ENCODE data around the gene NCS1.

Gene NCS1

DNA sequence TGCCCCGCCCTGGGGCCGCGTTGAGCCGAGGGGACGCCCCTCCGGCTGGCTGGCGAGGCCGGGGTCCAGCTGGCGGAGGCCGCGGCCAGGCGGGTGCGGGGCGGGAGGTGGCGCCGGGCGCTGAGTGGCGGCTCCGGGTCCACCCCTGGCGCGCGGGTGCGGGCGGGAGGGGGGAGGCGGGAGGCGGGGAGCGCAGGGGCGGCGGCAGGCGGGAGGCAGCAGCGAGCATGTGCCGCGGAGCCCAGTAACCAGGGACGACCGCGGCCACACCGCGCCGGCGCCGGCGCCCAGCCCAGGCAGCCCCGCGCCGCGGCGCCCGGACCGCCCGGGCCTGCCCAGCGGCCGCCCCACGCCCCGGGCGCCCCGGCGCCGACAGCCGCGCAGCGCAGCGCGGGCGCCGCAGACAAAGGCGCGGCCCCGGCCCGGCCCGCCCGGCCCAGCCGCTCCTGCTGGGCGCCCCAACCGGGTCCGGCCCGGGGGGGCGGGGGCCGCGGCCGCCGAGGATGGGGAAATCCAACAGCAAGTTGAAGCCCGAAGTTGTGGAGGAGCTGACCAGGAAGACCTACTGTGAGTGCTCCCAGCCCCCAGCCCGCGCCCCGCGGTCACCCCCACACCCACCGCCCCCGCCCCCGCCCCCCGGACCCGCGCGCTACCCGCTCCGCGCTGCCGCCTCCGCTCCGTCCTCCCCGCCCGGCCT lies at the start of gene NCS1:
Gene NCS1 (plus strand): TSS at position 244 of the 697 bp plus-strand sequence. CDS start 260 bp downstream, at position 504.
- peak; percentile 67 for DNase-seq

DNA sequence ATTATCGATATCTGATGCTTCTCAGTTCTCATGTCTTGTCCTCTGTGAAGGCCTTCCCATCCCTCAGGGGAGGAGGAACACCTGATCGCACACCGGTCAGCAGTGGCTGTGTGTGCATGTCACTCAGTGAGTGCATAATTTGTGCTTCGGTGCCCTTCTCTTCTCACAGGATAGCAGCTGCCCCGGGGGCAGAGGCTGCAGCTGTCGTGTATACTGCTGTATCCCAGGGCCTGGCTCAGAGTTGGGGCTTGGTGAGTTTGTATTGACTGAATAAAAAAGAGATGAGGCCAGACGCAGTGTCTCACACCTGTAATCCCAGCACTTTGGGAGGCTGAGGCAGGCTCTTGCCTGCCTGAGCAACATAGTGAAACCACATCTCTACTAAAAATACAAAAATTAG lies 49.7 kb upstream of the NCS1 start:
- no peak for DNase-seq

- no peak for DNase-seq
Observed at GRCh38 chr9:130124085-130124860, 47.9 kb upstream of the NCS1 start.

GRCh38 chr9:130126721-130127433 lies 45.3 kb upstream of the NCS1 start:
- DNase-seq, result no peak

DNA sequence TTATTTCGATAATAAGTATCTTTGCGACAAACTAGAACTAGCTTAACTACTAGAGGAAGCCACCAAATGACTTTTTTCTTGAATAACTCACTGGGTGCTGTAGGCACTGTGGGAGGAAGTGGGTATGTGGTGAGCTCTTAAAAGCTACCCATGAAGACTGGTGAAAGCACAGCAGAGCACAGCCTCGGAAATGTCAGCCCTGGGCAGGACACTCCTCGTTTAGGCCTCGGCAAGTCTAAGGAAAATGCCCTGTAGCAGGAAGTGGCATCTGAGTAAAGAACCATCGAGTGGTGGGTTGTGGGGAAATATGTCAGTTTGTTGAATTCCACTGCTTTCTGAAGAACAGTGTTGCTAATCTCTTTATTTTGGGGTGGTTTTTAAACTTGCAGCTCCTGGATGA lies 44.0 kb upstream of the NCS1 start:
- no peak for DNase-seq

DNA sequence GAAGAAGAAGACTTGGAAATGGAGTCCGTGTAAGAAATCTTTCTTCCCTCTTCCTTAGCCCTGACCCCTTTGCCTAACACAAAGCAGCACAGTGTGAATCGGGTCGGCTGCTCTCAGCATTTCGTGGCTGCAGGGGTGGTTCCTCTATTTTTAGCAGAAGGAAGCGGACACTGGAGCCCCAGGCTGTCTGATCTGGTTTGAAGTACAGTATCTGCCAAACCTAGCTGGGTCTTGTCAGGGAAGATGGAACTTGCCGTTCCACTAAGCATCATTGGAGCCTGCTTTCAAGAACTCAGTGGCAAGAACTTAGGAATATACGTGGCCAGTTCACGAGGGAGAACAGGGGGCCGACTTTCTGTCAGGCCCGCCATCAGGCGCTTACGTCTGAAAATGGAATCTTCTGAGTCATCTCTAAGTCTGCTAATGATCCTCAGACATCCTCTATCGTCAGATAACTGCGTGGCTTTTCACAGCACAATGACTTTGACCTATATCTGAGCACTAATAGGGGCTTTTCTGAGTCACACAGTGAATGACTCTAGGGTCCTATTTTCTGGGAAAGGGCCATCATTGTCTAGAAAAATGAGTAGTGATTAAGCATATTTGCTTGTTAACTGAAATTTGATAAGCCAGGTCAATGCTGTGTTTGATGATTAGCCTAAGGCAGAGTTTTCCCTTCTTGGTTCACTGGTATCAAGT lies 43.3 kb upstream of the NCS1 start:
- DNase-seq, result peak; percentile 88

DNA sequence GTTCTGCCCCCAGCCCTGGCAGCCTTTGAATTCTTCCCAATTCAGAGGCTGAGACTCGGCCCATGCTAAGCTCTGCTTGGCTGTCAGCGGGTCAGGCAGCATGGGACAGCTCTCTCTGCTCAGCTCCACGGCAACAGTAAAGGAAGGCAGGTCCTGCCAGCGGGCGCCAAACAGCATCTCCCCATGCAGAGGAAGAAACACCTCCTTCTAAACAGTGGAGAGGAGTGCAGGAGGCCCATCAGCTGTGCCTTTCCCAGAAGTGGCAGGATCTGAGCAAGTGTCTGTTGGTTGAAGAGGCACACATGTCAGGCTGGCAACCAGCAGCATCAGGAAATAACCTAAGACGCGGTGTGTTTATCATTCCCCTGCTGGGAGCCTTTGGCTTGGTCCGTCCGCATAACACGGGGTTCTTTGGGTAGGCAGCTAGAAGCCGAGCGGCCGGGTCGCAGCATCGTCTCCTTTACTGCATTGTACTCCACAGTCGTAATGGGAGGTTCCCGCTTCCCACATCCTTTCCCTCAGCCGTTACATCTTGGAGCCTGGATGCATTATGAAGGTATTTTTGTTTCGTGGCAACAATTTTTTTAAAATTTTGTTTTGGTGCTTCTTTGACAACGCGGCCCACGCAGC lies 42.7 kb upstream of the NCS1 start:
- no peak for DNase-seq

GRCh38 chr9:130132746-130133145 lies 39.5 kb upstream of the NCS1 start:
- DNase-seq, result no peak

- DNase-seq, result no peak
Observed at GRCh38 chr9:130137081-130137640, 35.0 kb upstream of the NCS1 start.

GRCh38 chr9:130137641-130138081 lies 34.5 kb upstream of the NCS1 start:
- DNase-seq, result no peak

DNA sequence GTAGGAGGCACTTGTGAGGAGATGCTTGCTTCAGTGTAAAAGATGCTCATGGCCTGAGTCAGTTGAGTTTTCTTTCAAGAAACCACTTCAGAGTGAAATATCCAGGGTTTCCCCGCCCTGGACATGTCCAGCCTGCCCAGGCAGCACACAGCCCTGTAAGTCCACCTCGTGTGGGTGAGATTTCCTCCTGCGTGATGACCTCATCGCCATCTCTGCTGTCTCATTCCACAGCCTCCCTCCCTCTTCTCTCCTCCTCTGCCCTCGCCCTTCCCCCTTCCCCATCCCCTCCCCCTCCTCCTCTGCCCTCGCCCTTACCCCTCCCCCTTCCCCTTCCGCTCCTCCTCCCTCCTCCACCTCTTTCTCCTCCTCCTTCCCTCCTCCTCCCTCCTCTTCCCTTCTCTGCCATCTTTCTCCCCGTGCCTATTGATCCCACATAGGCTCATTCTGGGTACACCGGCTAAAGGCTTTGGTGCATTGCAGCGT lies 34.0 kb upstream of the NCS1 start:
- DNase-seq, result peak; percentile 94

- peak; percentile 98 for DNase-seq
Observed at GRCh38 chr9:130138791-130139190, 33.4 kb upstream of the NCS1 start.

- DNase-seq, result no peak
Observed at GRCh38 chr9:130139251-130139650, 33.0 kb upstream of the NCS1 start.

- no peak for DNase-seq
Observed at GRCh38 chr9:130140706-130141105, 31.5 kb upstream of the NCS1 start.

DNA sequence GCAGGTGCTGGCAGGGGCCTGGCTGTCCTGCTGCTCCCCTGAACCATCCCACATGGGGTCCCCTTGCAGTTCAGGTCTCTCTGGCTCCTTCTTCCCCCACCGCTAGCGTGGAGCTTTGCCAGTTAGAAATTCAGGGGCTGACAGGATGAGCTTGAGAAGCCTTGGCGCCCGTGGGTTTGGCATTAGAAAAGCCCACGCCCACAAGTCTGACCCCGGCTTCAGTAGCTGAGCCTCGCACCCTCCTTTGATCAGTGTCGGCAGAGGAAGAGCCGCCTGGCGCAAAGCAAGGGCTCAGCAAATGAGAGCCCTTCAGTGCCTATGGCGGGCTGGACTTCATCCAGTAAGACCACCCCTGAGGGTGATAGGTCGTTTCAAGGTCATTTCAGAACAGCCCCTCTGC lies 30.1 kb upstream of the NCS1 start:
- DNase-seq, result no peak

DNA sequence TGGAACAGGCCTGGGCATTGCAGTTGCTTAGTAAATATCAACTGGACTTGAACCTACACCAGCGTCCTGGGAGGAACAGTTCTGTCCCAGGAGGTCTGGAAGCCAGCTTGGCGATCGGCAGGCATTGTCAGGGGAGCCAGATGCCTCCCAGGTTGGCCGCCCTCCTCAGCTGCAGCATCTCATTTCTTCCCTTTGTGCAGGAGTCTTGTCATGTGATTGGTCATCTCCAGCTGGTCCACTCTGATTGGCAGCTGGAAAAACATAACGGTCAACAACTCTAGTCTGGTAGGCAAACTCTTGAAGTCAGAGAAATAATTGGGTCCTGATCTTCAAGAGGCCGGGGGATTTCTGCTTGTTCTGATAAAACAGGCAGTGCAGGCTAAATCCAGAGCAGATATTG lies 29.6 kb upstream of the NCS1 start:
- DNase-seq, result no peak

DNA sequence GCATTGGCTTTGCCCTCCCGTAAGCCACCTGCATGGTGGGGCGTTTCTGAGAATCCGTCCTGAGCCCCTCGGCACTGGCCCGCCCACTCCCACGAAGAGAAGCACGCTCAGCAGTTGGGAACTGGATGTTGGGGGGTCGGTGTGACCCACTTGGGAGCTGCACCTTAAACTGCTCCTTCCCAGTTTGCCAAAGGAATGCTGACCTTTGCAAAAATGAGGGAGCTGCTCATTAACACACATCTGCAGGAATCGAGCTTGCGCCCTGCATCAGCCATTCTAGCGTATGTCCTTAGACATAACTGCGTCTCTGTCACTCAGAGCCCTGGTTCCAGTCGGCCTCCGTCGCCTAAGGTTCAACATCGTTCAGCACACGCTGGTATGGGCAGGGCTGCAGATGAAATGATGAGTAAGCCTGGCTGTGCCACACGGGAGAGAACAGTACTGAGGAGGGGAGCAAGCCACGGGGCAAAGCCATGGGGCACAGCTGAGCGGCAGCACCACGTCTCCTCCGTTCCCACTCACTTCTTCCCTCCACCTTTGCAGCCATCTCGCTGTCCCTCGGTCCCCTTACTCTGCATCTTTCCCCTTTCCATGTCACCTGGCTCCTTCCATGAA lies 28.8 kb upstream of the NCS1 start:
- DNase-seq, result no peak

DNA sequence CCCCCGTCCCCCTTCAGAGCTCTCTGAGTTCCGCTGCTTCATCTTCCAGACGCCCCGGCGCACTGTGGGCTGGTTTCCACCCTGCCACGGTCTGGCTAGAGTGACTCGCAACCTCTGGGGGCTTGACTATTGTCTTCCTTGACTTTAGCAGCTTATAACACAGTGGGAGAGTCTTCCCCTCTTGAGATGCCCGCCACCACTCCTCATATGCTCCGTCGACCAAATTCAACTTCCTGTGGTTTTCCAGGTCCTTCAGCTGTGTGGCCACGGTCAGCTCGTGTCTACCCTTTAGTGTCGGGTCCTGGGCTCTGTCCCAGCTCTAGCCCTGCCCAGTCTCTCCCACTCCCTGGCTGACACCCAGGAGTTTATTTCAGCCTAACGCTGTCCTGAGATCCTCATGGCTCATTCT lies 28.2 kb upstream of the NCS1 start:
- peak; percentile 49 for DNase-seq

DNA sequence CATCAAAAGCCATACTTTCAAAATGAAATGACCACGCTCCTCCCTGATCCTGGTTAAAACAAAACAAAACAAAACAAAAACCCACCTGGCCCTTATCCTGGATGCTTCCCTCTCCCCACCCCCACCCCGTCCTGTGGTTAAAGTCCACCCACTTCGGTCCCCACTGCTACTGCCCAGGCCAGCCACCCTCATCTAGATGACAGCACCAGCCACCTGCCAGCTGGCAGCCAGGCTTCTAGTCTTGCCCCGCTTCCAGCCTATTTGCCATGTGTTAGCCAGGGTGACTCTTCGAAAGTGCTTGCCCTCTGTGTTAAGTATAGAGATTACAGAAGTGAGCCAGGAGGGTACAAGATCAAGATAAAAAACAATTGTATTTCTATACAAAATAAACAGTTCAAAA lies 27.5 kb upstream of the NCS1 start:
- DNase-seq, result no peak

DNA sequence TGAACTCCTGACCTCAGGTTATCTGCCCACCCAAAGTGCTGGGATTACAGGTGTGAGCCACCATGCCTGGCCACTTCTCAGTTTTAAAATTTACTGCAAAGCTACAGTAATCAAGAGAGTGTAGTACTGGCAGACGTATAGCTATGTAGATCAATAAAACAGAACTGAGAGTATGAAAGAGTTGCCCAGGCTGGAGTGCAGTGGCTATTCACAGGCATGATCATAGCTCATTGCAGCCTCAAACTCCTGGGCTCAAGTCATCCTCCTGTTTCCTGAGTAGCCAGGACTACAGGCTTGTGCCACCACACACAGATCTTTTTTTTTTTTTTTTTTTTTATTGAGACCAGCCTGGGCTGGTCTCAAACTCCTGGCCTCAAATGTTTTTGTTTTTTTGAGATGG lies 26.5 kb upstream of the NCS1 start:
- DNase-seq, result no peak

- no peak for DNase-seq
Observed at GRCh38 chr9:130147198-130147597, 25.0 kb upstream of the NCS1 start.

- no peak for DNase-seq
Observed at GRCh38 chr9:130147910-130148309, 24.3 kb upstream of the NCS1 start.

Measured in fibroblast of upper back skin (primary cell).